Activated CD8-positive, alpha-beta memory T cell treated with anti-CD3 and anti-CD28 coated beads, Interleukin-2, amount 50 U/mL, for 4 hours (primary cell): ENCODE data around the gene TMIGD2.
"Not testable (repeated sequence)": the region's sequence is repeated elsewhere in the genome, so short reads cannot be mapped to it uniquely, and the experiment has no call there.

Source experiments
- DNase-seq: peaks from one replicate; pipeline ENCODE4 v3.0.0-alpha.2; 2020

The TMIGD2 gene

GRCh38 chr19:4266253-4267000, 35.8 kb downstream of the TMIGD2 start:
- no peak for DNase-seq

DNA sequence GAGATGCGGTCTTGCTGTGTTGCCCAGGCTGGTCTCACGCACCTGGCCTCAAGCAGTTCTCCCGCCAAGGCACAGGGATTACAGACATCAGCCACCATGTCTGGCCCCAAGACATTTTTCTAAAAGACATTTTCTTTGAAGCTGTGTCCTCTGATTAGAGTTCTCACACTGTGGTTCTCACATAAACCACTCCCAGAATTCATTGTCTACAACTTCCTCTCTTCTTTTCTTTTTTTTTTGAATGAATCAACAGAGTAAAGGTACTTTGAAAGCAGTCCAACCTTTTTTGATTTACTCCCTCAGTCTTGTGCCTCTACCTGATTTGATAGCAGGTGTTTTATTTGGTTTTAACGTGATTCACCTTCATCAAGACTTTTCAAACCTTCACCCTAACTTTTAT, 37.4 kb downstream of the TMIGD2 start:
- no peak for DNase-seq

GRCh38 chr19:4260613-4261191, 41.5 kb downstream of the TMIGD2 start:
- no peak for DNase-seq

- DNase-seq, result no peak
Observed at GRCh38 chr19:4258181-4258580, 44.0 kb downstream of the TMIGD2 start.

- DNase-seq, result no peak
Observed at GRCh38 chr19:4257025-4257424, 45.2 kb downstream of the TMIGD2 start.

GRCh38 chr19:4256563-4256962, 45.6 kb downstream of the TMIGD2 start:
- DNase-seq, result no peak

GRCh38 chr19:4246767-4247593, 55.2 kb downstream of the TMIGD2 start, which contains the start of gene YJU2:
Gene YJU2, plus strand, starts transcription at chr19:4247080. Its CDS starts 67 bp downstream, at chr19:4247147.
- DNase-seq, result peak; percentile 98

- DNase-seq, result not testable (repeated sequence)
Observed at GRCh38 chr19:4245938-4246337, 56.3 kb downstream of the TMIGD2 start.
